HepG2 (cell line): ENCODE results near the gene RBBP9. TPM values are rescaled to one million over a fixed set of nuclear protein-coding genes. Genes with fewer than 3 reads are reported as not detected.

ENCODE experiments used
- ATAC-seq: fragments of 200-7000 bp; cut with Tn5 transposase; 3 replicates; pipeline ENCODE4 v1.9.1; 2020; ENCODE audit warnings: mild to moderate bottlenecking, moderate library complexity
- BruUV-seq: library from RNA; stranded (reverse); fragments of 400-500 nt; replicated peaks from 2 replicates; lab custom pipeline; 2021; lab: Mats Ljungman, UMichigan
- CTCF ChIA-PET: fragments of 300-600 bp; formaldehyde crosslinking; extraction: SDS; loops from one replicate; lab custom pipeline; 2021; ENCODE audit warnings: low total read pairs, inconsistent platforms, low intra/inter-chr PET ratio; lab: Yijun Ruan, JAX
- POLR2A ChIA-PET: fragments of 350-600 bp; sonication (Branson Sonifier 250); formaldehyde crosslinking; loops from one replicate; lab custom pipeline; 2020; ENCODE audit warnings: antibody characterized with exemption, inconsistent platforms; lab: Yijun Ruan, JAX
- DNase-seq: peaks from one replicate; pipeline ENCODE4 v3.0.0-alpha.2; 2015; ENCODE audit warnings: low spot score
- FAIRE-seq: peaks from 3 replicates; lab custom pipeline; 2011; peaks lifted over from hg19 to GRCh38; lab: Jason Lieb, UNC
- H2AFZ ChIP-seq: one replicate; pipeline ENCODE4 v1.6.1; 2011; ENCODE audit warnings: low read length, inconsistent platforms
- H3K27ac ChIP-seq: fragments of 300-600 bp; 3 replicates; pipeline ENCODE4 v1.8.0; 2011; ENCODE audit warnings: mixed run types, mild to moderate bottlenecking, mixed read lengths, low read length, inconsistent platforms; ENCODE audit not compliant: insufficient read depth; ENCODE audit errors: extremely low read length
- H3K27me3 ChIP-seq, 2 experiments: fragments of 200-600 bp in 1 of 2; 2 replicates in 1 of 2; 3 replicates in 1 of 2; pipeline versions ENCODE4 v1.6.0 to v1.8.0; 2011; ENCODE audit warnings: low read length in 2 of 2, mild to moderate bottlenecking in 2 of 2, moderate library complexity in 2 of 2, inconsistent platforms in 1 of 2; ENCODE audit not compliant: insufficient read depth in 2 of 2, control insufficient read depth in 1 of 2
- H3K36me3 ChIP-seq, 2 experiments: fragments of 200-600 bp in 1 of 2; replicated peaks in 1 of 2; 2 replicates in 1 of 2; 3 replicates in 1 of 2; pipeline versions ENCODE4 v1.5.1 to v1.8.0; 2011; ENCODE audit warnings: low read length in 2 of 2, inconsistent platforms in 1 of 2; ENCODE audit not compliant: insufficient read depth in 2 of 2, control insufficient read depth in 1 of 2
- H3K4me1 ChIP-seq: 2 replicates; pipeline ENCODE4 v1.5.1; 2012; ENCODE audit warnings: low read length, inconsistent platforms; ENCODE audit not compliant: insufficient read depth
- H3K4me2 ChIP-seq: 2 replicates; pipeline ENCODE4 v1.6.0; 2011; ENCODE audit warnings: low read depth, low read length, inconsistent platforms
- H3K4me3 ChIP-seq, 3 experiments: fragments of 200-600 bp in 1 of 3; sonication (generic), shearing (Covaris generic) in 1 of 3; replicated peaks in 1 of 3; 2 replicates each; pipeline ENCODE4 v1.5.1; 2011 to 2016; ENCODE audit warnings: low read length in 3 of 3, inconsistent platforms in 2 of 3, low read depth in 2 of 3, mild to moderate bottlenecking in 2 of 3, control low read depth in 1 of 3, mixed read lengths in 1 of 3; ENCODE audit not compliant: insufficient read depth in 1 of 3
- H3K79me2 ChIP-seq: one replicate; pipeline ENCODE4 v1.6.1; 2011; ENCODE audit warnings: low read length, inconsistent platforms; ENCODE audit not compliant: insufficient read depth
- H3K9ac ChIP-seq: 2 replicates; pipeline ENCODE4 v1.6.0; 2011; ENCODE audit warnings: mild to moderate bottlenecking, low read depth, low read length, inconsistent platforms; ENCODE audit not compliant: insufficient read depth
- H3K9me3 ChIP-seq: 2 replicates; pipeline ENCODE4 v1.5.1; 2012; ENCODE audit warnings: mild to moderate bottlenecking, low read length
- H4K20me1 ChIP-seq: 2 replicates; pipeline ENCODE4 v1.6.0; 2011; ENCODE audit warnings: inconsistent platforms, mild to moderate bottlenecking, low read length, moderate library complexity; ENCODE audit not compliant: insufficient read depth
- ADNP ChIP-seq: sonication (generic); formaldehyde crosslinking; IDR thresholded peaks from 2 replicates; pipeline ENCODE4 v1.4.0; 2020; ENCODE audit warnings: missing genetic modification reagents
- DNMT3B ChIP-seq: conservative IDR thresholded peaks from 2 replicates; pipeline ENCODE4 v1.6.1; 2016; ENCODE audit warnings: missing biosample characterization, control low read depth
- GTF3A ChIP-seq: sonication (generic); formaldehyde crosslinking; conservative IDR thresholded peaks from 2 replicates; pipeline ENCODE4 v1.4.0; 2020; ENCODE audit warnings: mild to moderate bottlenecking, missing genetic modification reagents
- HNRNPL ChIP-seq: fragments of 200-400 bp; formaldehyde crosslinking; IDR thresholded peaks from 2 replicates; pipeline ENCODE4 v1.6.1; 2017; ENCODE audit warnings: mild to moderate bottlenecking, low read depth, low read length
- MIXL1 ChIP-seq: IDR thresholded peaks from 2 replicates; pipeline ENCODE4 v1.6.1; 2016
- PHF8 ChIP-seq: sonication (generic); formaldehyde crosslinking; IDR thresholded peaks from 2 replicates; pipeline ENCODE4 v1.5.0; 2020; ENCODE audit warnings: missing genetic modification reagents
- SPEN ChIP-seq: sonication (generic); formaldehyde crosslinking; IDR thresholded peaks from 2 replicates; pipeline ENCODE4 v1.5.1; 2020; ENCODE audit warnings: low read depth, mild to moderate bottlenecking, missing genetic modification reagents
- UBTF ChIP-seq: sonication (generic); formaldehyde crosslinking; IDR thresholded peaks from 2 replicates; pipeline ENCODE4 v1.4.0; 2020; ENCODE audit warnings: mild to moderate bottlenecking, missing genetic modification reagents
- ZFP36L1 ChIP-seq: sonication (generic); formaldehyde crosslinking; IDR thresholded peaks from 2 replicates; pipeline ENCODE4 v1.8.0; 2022; ENCODE audit warnings: mild to moderate bottlenecking, missing genetic modification reagents, moderate library complexity
- ZNF180 ChIP-seq: sonication (generic); formaldehyde crosslinking; IDR thresholded peaks from 2 replicates; pipeline ENCODE4 v1.4.0; 2020; ENCODE audit warnings: low read depth, missing genetic modification reagents, borderline replicate concordance
- ZNF343 ChIP-seq: sonication (generic); formaldehyde crosslinking; IDR thresholded peaks from 2 replicates; pipeline ENCODE4 v1.4.0; 2020; ENCODE audit warnings: mild to moderate bottlenecking, missing genetic modification reagents
- ZNF446 ChIP-seq: sonication (generic); formaldehyde crosslinking; IDR thresholded peaks from 2 replicates; pipeline ENCODE4 v1.5.0; 2020; ENCODE audit warnings: mild to moderate bottlenecking, missing genetic modification reagents
- ZNF510 ChIP-seq: sonication (generic); formaldehyde crosslinking; IDR thresholded peaks from 2 replicates; pipeline ENCODE4 v1.4.0; 2020; ENCODE audit warnings: low read depth, mild to moderate bottlenecking, missing genetic modification reagents
- ZNF749 ChIP-seq: sonication (generic); formaldehyde crosslinking; IDR thresholded peaks from 2 replicates; pipeline ENCODE4 v1.8.0; 2022; ENCODE audit warnings: mild to moderate bottlenecking, missing genetic modification reagents, moderate library complexity, borderline replicate concordance
- ZNF770 ChIP-seq: sonication (generic); formaldehyde crosslinking; IDR thresholded peaks from 2 replicates; pipeline ENCODE4 v1.5.0; 2020; ENCODE audit warnings: mild to moderate bottlenecking, missing genetic modification reagents
- WGBS: methylation state at CpG from one replicate; pipeline ENCODE4 v1.1.6; 2017; ENCODE audit warnings: low lambda C conversion rate; 5-methylcytosine and 5-hydroxymethylcytosine counted together
- in situ Hi-C: cut with HindIII; loops from 2 replicates; pipeline ENCODE4 v1.10.0; 2017; ENCODE audit warnings: low pct_unique_long_range_greater_than_20kb; ENCODE audit not compliant: extremely low pct_ligation_motif_present
- intact Hi-C: fragments of 100-400 bp; cut with micrococcal nuclease; formaldehyde crosslinking; loops from one replicate; pipeline ENCODE4 v1.10.0; 2022; ENCODE audit not compliant: unreplicated experiment
- polyA plus RNA-seq, 8 experiments: library from polyadenylated mRNA; depleted of rRNA in 3 of 8; stranded (reverse) in 7 of 8; unstranded in 1 of 8; fragments of >200 nt; fragmentation: Illumina TruSeq in 4 of 8; extraction: Trizol in 4 of 8; gene quantifications; 2 replicates each; pipeline versions ENCODE4 v1.2.1 to v1.2.3, GENCODE V29; 2011 to 2016; ENCODE audit warnings: low read depth in 4 of 8, missing spikeins in 1 of 8, mixed read lengths in 1 of 8; ENCODE audit not compliant: insufficient read depth in 1 of 8
- total RNA-seq, 5 experiments: library from RNA; depleted of rRNA; stranded (reverse); fragments of >200 nt; fragmentation: Illumina TruSeq; extraction: Trizol; gene quantifications; 2 replicates each; pipeline ENCODE4 v1.2.3, GENCODE V29; 2016; ENCODE audit warnings: low read depth in 1 of 5
- TF ChIP-seq, protein P1 (sequence below): sonication (generic); formaldehyde crosslinking; IDR thresholded peaks from 2 replicates; pipeline ENCODE4 v1.5.0; 2020; ENCODE audit warnings: missing genetic modification reagents, mild to moderate bottlenecking, borderline replicate concordance
- TF ChIP-seq, protein P2 (sequence below): sonication (generic); formaldehyde crosslinking; IDR thresholded peaks from 2 replicates; pipeline ENCODE4 v1.4.0; 2020; ENCODE audit warnings: missing genetic modification reagents

RBBP9 gene
- total and polyA plus RNA-seq, 2 of the 13 experiments (the other 11 are each of a cell fraction or from before 2014, with no cell fraction given), result 28.0 to 56.3 TPM

GRCh38 chr20:18541741-18542140 is 44.7 kb upstream of the RBBP9 start:
- POLR2A ChIA-PET, result no interaction called here
- TF ChIP-seq ADNP (CRISPR knock-in tag), result no peak
- TF ChIP-seq SPEN, result no peak
- TF ChIP-seq, protein P1, sequence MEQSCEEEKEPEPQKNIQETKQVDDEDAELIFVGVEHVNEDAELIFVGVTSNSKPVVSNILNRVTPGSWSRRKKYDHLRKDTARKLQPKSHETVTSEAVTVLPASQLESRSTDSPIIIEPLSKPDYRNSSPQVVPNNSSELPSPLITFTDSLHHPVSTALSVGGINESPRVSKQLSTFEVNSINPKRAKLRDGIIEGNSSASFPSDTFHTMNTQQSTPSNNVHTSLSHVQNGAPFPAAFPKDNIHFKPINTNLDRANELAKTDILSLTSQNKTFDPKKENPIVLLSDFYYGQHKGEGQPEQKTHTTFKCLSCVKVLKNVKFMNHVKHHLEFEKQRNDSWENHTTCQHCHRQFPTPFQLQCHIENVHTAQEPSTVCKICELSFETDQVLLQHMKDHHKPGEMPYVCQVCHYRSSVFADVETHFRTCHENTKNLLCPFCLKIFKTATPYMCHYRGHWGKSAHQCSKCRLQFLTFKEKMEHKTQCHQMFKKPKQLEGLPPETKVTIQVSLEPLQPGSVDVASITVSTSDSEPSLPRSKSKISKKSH (CRISPR knock-in tag), result no peak
- no peak for TF ChIP-seq PHF8
- no peak for TF ChIP-seq ZNF446 (CRISPR knock-in tag)
- no peak for TF ChIP-seq UBTF
- TF ChIP-seq, protein P2, sequence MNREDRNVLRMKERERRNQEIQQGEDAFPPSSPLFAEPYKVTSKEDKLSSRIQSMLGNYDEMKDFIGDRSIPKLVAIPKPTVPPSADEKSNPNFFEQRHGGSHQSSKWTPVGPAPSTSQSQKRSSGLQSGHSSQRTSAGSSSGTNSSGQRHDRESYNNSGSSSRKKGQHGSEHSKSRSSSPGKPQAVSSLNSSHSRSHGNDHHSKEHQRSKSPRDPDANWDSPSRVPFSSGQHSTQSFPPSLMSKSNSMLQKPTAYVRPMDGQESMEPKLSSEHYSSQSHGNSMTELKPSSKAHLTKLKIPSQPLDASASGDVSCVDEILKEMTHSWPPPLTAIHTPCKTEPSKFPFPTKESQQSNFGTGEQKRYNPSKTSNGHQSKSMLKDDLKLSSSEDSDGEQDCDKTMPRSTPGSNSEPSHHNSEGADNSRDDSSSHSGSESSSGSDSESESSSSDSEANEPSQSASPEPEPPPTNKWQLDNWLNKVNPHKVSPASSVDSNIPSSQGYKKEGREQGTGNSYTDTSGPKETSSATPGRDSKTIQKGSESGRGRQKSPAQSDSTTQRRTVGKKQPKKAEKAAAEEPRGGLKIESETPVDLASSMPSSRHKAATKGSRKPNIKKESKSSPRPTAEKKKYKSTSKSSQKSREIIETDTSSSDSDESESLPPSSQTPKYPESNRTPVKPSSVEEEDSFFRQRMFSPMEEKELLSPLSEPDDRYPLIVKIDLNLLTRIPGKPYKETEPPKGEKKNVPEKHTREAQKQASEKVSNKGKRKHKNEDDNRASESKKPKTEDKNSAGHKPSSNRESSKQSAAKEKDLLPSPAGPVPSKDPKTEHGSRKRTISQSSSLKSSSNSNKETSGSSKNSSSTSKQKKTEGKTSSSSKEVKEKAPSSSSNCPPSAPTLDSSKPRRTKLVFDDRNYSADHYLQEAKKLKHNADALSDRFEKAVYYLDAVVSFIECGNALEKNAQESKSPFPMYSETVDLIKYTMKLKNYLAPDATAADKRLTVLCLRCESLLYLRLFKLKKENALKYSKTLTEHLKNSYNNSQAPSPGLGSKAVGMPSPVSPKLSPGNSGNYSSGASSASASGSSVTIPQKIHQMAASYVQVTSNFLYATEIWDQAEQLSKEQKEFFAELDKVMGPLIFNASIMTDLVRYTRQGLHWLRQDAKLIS (CRISPR knock-in tag), result no peak
- TF ChIP-seq ZNF770 (CRISPR knock-in tag), result no peak
- no peak for TF ChIP-seq ZNF749
- no peak for TF ChIP-seq HNRNPL
- TF ChIP-seq ZFP36L1 (CRISPR knock-in tag), result no peak
- no peak for TF ChIP-seq ZNF343
- TF ChIP-seq ZNF510 (CRISPR knock-in tag), result no peak
- no peak for TF ChIP-seq MIXL1 (CRISPR knock-in tag)
- TF ChIP-seq DNMT3B (CRISPR knock-in tag), result no peak
- TF ChIP-seq GTF3A (CRISPR knock-in tag), result no peak
- TF ChIP-seq ZNF180 (CRISPR knock-in tag), result no peak

More at GRCh38 chr20:18541741-18542140, 44.7 kb upstream of the RBBP9 start:
- BruUV-seq, result no TSS peak
- H3K4me3 ChIP-seq, result no peak overlapping the region
- intact Hi-C loops (no loop called here), in situ Hi-C loops (no loop called here)
- H3K36me3 ChIP-seq, result peaks cover 33 to 76% of the 10 kb centered on the region in 2 experiments
- no peaks in the 10 kb centered on the region for H4K20me1 ChIP-seq
- H2AFZ ChIP-seq, result no peak overlapping the region
- H3K4me1 ChIP-seq, result no peaks in the 10 kb centered on the region
- no peak for FAIRE-seq
- H3K9ac ChIP-seq, result no peak overlapping the region
- H3K9me3 ChIP-seq, result no peaks in the 10 kb centered on the region
- no peaks in the 10 kb centered on the region for H3K79me2 ChIP-seq
- H3K27me3 ChIP-seq, result no peaks in the 10 kb centered on the region
- no peak overlapping the region for H3K27ac ChIP-seq
- CTCF ChIA-PET, result no interaction called here
- no peak for ATAC-seq
- 96% methylated on average over 5 of the region's 5 CpGs for WGBS
- DNase-seq, result no peak
- no peak overlapping the region for H3K4me2 ChIP-seq
